HG02588 (cell line): ENCODE data around the gene CDPF1.
"Not testable (repeated sequence)": the region's sequence is repeated elsewhere in the genome, so short reads cannot be mapped to it uniquely, and the experiment has no call there.

ENCODE experiments used
- ATAC-seq: cut with Tn5 transposase; IDR thresholded peaks from one replicate; pipeline ENCODE4 v1.9.1; 2021; ENCODE audit warnings: mild to moderate bottlenecking, moderate library complexity; ENCODE audit not compliant: unreplicated experiment

Gene CDPF1

DNA sequence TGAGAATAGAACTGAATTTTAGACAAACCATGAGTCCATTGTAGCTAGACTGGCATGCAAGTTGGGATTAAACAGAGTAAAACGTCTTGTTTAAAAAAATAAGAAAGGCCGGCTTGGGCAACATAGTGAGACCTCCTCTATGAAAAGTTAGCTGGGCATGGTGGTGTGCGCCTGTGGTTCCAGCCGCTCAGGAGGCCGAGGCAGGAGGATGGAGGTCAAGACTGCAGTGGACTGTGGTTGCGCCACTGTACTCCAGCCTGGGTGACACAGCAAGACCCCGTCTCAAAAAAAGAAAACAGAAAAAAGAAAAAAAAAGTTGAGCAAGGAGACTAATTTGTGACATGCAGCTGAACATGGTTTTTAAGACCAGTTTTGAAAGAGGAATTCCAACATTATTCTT lies 23.5 kb downstream of the CDPF1 start:
- no peak for ATAC-seq

DNA sequence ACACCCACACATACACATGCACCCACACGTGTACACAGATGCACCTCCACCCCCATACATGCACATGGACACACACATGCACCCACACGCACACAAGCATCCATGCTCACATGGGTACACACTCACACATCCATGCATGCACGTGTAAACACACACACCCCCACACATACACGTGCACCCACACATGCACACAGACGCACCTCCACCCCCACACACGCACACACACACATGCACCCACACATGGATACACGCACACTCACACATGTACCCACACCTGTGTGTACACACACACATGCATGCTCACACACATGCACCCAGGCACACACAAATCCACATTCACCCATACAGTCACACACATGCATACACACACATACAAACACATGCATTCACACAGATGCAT lies 24.5 kb downstream of the CDPF1 start:
- ATAC-seq = no peak

DNA sequence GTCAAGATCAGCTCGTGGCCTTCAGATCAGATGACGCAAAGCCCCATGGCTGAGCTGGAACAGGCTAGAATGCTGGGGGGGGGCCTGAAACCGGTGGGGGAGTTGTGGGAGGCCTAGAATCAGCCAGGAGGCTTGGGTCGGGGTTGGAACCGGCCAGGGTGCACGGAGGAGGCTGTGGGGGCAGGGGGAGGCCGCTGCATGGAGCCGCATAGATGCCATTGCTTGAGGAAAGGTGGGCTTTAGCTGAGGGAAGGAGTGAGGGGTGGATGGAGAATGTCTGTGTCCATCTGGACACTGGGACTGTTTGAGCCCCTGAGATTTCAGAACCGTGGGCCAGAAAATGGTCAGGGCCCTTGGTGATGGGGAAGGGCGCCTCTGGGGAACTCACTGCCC lies 25.2 kb downstream of the CDPF1 start:
- no peak for ATAC-seq

DNA sequence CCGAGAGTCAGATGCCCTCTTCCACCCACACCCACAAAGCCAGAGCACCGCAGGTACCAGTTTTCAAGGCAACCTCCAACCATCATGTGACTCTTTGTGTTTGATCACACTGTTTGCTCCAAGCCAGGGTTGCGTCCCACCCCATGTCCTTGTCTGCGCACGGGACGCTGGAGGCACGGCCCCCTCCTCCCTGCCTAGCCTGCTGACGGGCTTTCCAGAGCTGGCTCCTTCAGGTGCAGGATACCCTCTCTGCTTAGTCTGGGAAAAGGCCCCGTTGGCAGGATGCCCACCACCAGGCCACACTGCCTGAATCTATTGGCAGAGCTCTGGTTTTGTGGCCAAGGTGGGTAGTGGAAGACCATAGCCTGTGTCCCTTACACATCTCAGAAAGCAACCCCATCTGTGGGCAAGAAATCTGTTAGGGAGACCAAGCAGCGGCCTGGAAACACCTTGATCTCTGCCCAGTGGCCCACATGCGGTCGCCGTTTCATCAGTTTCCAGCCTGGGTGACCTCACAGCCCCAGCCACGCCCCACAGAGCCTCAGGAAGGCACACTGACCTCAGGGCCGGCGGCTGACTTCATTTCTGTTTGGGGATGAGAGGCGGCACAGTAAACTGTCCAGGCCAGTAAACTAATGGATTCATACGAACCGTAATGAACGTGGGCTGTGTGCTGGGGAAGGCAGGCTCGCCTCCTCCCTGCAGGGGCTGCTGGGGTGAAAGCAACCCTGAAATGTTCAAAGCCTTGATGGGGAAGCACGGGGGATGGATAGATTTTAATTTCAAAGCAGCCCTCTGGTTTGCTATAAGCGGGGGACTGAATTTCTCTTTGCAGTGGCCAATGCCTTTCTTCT lies 25.8 kb downstream of the CDPF1 start:
- no peak for ATAC-seq

DNA sequence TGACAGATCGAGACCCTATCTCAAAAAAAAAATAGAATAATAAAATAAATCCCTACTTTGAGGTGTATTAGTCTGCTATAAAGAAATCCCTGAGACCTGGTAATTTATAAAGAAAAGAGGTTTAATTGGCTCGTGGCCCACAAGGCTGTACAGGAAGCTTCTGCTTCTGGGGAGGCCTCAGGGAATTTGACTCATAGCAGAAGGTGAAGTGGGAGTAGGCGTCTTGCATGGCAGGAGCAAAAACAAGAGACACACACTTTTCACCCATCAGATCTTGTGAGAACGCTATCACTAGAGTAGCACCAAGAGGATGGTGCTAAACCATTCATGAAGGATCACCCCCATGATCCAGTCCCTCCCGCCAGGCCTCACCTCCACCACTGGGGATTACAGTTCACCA lies 29.2 kb downstream of the CDPF1 start:
- ATAC-seq = no peak

DNA sequence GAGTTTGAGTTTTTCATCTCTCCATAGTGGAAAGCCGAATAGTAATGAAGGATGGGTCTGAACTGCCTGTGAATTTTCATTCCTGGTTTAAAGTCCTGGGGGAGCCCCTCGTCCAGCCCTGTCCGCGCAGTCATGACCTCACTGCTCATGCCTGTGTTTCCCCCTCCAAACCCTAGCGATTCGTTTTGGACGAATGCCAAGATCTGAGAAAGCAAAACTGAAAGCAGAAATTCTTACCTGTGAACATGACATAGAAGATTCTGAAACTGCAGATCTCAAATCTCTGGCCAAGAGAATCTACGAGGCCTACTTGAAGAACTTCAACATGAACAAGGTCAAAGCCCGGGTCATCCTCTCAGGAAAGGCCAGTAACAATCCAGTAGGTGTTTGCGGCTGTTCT lies 30.5 kb downstream of the CDPF1 start:
- no peak for ATAC-seq

DNA sequence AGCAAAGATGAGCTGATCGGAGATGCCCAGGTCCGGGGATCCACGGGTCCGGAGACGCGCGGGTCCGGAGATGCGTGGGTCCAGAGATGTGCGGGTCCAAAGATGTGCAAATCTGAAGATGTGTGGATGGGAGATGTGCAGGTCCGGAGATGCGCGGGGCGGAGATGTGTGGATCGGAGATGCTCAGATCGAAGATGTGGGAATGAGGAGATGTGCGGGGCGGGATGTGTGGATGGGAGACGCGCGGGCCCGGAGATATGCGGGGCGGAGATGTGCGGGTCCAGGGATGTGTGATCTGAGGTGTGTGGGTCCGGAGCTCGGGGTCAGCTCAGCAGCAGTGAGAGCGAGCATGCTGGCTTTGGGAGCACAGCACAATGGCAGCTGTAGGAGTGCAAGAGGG lies 35.5 kb downstream of the CDPF1 start:
- ATAC-seq = no peak

DNA sequence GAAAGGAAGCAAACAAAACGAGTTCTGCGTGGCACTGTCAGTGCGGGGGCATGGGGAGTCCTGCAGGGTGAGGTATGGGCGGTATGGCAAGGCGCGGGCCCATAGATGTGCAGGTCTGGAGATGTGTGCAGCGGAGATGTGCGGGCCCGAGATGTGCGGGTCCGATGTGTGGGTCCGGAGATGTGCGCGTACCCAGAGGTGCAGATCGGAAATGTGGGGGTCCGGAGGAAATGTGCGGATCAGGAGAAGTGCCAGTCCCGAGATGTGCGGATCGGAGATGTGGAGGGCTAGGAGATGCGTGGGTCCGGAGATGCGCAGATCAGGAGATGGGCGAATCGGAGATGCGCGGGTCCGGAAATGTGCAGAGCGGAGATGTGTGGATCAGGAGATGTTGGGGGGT lies 35.9 kb downstream of the CDPF1 start:
- ATAC-seq = no peak

DNA sequence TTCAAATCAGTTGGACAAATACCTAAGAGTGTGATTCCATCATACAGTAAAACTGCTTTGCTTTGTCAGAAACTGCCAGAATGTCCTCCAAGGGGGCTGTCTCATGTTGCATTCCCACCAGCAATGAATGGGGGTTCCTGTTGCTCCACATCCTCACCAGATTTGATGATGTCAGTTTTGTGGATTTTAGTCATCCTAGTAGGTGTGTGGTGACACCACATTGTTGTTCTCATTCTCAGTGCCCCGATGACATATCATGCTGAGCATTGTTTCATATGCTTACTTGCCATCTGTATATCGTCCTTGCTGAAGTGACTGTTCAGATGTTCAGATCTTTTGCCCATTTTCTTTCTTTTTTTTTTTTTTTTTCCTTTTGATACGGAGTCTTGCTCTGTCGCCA lies 37.0 kb downstream of the CDPF1 start:
- ATAC-seq = no peak

DNA sequence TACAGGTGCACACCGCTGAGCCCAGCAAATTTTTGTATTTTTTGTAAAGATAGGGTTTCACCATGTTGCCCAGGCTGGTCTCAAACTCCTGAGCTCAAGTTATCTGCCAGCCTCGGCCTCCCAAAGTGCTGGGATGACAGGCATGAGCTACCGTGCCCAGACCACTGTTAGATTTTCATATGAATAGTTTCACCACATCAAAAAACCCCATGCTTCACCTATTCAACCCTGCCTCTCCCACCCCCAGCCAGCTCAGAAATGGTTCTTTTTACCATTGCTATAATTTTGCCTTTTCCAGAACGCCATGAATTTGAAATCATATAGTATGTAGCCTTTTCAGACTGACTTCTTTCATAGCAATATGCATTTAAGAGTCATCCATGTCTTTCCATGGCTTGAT lies 37.9 kb downstream of the CDPF1 start:
- ATAC-seq = no peak

DNA sequence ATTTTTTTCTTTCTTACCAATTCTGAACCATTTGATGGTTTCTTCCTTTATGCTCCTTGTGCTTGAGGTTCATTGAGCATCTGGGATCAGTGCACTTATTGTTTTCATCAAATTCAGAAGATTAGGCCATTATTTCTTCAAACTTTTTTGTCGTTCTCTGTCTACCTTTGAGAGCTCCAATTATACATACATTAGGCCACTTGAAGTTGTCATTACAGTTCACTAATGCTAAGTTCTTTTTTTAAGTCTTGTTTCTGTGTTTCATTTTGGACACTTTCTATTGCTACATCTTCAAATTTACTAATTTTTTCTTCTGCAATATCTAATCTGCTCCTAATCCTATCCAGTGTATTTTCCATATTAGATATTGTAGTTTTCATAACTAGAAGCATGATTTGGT lies 40.8 kb downstream of the CDPF1 start:
- ATAC-seq = no peak

DNA sequence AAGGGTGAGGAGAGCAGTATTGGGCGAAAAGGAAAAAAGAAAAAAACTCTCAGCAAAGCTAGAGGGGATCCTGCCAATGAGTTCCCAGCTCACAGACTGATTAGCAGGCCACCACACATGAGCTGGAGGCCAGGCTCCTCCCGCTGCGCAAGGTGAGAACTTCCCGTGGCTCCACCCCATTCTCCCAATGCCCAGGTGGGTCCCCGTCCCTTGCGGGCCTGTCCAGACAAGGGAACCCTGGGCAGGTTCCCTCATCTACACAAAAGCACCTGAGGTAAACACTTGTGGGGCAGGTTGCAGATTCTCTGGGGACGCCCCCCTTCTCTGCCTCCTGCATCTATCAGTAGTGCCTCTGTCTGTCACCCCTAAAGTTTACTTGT lies 46.5 kb downstream of the CDPF1 start:
- no peak for ATAC-seq

DNA sequence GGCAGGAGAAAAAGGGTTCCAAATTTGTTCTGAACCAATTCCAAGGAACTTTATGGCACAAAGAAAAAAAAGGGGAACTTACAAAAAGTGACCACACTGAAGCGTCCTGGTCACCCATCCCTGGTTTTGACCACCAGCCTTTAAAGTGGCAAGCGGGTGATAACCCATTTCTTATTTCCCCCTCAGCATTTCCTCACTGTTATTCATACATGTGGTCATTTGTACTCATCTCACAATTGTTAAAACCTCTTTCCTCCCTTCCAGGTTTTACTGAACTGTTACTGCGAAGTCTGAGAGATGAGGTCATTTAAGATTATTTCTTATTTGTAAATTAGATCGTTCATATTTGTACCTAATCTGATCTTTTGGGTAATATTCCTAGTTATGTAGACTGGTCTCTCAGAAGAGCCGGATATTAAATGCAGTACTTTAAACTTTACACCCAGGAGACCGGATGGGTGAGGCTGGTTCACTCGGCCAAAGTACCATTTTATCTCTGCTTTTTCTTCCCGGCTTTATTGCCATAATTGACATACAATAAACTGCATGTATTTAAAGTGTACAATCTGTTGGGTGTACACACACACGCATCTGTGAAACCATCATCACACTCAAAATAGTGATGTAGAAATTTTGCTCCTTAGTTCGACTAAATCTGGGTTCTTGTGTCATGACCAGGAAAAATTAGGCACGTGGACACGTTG lies 47.0 kb downstream of the CDPF1 start:
- no peak for ATAC-seq

DNA sequence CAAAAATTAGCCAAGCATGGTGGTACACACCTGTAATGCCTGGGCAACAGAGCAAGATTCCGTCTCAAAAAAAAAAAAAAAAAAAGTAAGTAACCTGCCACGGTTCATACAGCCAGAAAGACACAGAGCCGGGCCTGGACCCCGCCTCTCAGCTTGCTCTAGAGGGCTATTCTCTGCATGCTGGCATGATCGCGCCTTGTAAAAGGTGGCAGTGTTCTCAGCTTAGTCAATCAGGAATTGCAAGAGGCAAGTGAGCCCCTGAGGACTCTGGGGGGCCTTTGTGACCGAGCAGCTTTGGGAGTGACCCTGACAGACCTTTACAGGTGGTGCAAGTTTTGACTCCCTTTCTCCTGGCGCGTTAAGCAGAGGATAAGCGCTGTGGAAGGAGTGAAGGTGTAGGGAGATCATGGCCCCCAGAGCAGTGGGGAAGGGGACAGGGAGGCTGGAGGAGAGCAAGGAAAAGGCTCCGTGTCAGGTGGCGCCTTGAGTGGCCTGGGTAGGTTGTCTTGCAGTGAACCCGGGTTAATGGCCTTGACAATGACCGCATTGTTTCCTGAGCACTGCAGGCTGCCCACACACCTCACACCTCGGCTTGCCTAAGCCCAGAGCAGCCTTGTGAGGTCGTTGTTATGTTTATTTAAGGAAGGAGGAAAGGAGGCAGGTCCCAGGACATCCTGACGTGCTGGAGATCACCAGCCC lies 48.9 kb downstream of the CDPF1 start:
- ATAC-seq = no peak

DNA sequence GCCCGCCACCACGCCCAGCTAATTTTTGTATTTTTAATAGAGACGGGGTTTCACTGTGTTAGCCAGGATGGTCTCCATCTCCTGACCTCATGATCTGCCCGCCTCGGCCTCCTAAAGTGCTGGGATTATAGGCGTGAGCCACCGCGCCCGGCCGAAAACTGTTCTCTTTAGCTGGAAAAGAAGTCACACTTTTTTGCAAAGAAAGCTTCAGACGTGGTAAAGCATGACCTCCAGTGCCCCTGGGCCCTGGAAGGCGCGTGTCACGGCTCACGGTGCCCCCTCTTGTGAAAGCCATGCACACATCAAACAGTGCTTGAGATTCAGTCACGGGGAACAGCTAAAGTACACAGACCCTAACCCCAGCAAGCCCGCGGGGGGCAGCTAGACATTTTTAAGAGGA lies 51.3 kb downstream of the CDPF1 start:
- not testable (repeated sequence) for ATAC-seq

DNA sequence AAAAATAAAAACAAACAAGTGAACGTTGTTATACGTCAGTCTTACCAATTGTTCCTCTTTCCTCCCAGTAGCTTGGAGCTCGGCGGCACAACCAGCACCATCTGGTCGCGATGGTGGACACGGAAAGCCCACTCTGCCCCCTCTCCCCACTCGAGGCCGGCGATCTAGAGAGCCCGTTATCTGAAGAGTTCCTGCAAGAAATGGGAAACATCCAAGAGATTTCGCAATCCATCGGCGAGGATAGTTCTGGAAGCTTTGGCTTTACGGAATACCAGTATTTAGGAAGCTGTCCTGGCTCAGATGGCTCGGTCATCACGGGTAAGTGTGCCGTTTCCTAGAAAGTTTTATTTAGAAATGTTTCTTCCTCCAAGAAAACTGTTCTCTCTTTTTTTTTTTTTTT lies 51.8 kb downstream of the CDPF1 start:
- ATAC-seq = no peak

DNA sequence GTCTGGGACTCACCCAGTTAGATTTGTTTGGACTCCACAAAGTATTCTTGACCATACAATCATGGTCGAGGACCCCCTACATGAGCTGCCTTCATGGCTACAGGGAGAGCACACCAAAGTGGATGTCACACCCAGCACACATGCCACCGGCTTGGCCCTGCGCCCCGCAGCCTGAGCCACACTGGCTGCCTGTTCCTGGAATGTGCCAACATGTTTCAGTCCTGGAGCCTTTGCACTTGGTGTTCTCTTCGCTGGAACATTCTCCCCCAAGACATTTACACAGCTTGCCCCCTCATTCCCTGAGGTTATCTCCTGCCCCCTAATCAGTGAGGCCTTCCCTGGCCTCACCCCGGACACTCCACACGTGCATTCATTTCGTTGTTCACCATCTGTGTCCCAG lies 53.8 kb downstream of the CDPF1 start:
- no peak for ATAC-seq

DNA sequence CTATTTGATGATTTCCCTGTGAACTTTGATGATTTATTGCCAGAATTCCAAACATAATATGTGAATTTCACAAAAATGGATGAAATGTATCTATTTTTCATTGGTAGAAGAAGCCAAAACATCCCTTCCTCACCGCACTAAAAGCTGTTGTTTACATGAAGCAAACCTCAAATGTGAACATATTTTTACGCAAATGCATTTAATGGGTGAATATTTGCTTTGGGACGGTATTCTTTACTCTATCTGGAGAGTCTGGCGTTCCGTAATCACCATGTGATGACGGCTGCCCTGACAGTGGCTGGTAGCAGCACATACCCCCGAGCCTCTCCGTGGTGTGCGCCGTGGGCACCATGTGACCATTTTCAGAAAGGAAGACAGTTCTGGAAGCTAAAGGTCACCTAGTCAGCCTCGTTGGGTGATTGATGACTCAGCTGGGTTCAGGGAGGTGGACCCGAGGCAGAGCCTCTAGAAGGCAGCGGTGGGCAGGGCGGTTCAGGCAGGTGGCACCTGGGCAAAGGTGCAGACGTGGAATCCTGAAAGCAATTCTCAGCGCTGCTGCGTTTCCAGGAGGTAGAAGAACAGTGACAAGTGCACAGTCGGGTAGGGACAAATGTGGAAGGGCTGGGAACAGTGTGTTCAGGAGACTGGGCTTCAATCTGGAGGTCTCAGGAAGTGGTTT lies 54.5 kb downstream of the CDPF1 start:
- ATAC-seq = no peak
